Ovary (tissue), 9 donors: ENCODE results near the gene TBL1X. TPM values are rescaled to one million over a fixed set of nuclear protein-coding genes. Genes with fewer than 3 reads are reported as not detected.

Experiments used
- DNase-seq, 5 donors: peaks; one replicate each; pipeline ENCODE4 v3.0.0-alpha.2; 2019 to 2020
- H3K27ac ChIP-seq, 2 donors: fragments of 200-600 bp; one replicate each; pipeline versions ENCODE4 v1.5.1 to v1.8.0; 2019 to 2022
- H3K27me3 ChIP-seq: fragments of 200-600 bp; one replicate; pipeline ENCODE4 v1.8.0; 2022
- H3K36me3 ChIP-seq: fragments of 200-600 bp; sonication (generic); one replicate; pipeline ENCODE4 v1.5.1; 2019
- H3K4me1 ChIP-seq: one replicate; pipeline ENCODE4 v1.8.1; 2013; ENCODE audit warnings: mild to moderate bottlenecking, moderate library complexity; ENCODE audit not compliant: insufficient read depth
- H3K4me3 ChIP-seq: fragments of 200-600 bp; sonication (generic); one replicate; pipeline ENCODE4 v1.5.1; 2017
- H3K9me3 ChIP-seq, 2 donors: fragments of 200-600 bp in 1 of 2; sonication (generic) in 1 of 2; one replicate each; pipeline versions ENCODE4 v1.5.1 to v1.8.1; 2013 to 2019; ENCODE audit warnings: mild to moderate bottlenecking in 1 of 2, moderate library complexity in 1 of 2
- CTCF ChIP-seq, 3 donors: fragments of 450-650 bp in 2 of 3; fragments of 200-600 bp in 1 of 3; IDR thresholded peaks; one replicate each; pipeline versions ENCODE4 v1.5.1 to v1.8.0; 2016 to 2022; ENCODE audit warnings: antibody characterized with exemption in 3 of 3, mild to moderate bottlenecking in 1 of 3
- EP300 ChIP-seq: sonication (generic); formaldehyde crosslinking; IDR thresholded peaks from one replicate; pipeline ENCODE4 v1.6.1; 2017; ENCODE audit warnings: antibody characterized with exemption
- POLR2A ChIP-seq: fragments of 450-650 bp; IDR thresholded peaks from one replicate; pipeline ENCODE4 v1.6.1; 2017; ENCODE audit warnings: antibody characterized with exemption, mild to moderate bottlenecking, moderate library complexity
- WGBS, 3 donors: extraction: QIAGEN DNeasy Blood & Tissue Kit in 1 of 3; methylation state at CpG; one replicate each; pipeline versions ENCODE4 v1.1.5 to v1.1.7; 2013 to 2017; 5-methylcytosine and 5-hydroxymethylcytosine counted together
- intact Hi-C, 4 donors: fragments of 100-400 bp; cut with DNase I; formaldehyde crosslinking; loops; one replicate each; pipeline versions ENCODE4 v1.11.0 to v1.15.1; 2022 to 2023
- polyA plus RNA-seq, 2 donors: library from polyadenylated mRNA; stranded (reverse); fragments of 200-250 nt in 1 of 2; fragments of 350-450 nt in 1 of 2; fragmentation: Illumina TruSeq in 1 of 2; extraction: RNeasy Lipid Tissue Mini Kit (QIAGEN cat#74804) in 1 of 2; gene quantifications; one replicate each; pipeline ENCODE4 v1.2.3, GENCODE V29; 2013 to 2014
- total RNA-seq, 7 donors: library from RNA; depleted of rRNA in 2 of 7; stranded (reverse); fragments of >200 nt in 2 of 7; fragmentation: NEBNext Ultra II Directional in 3 of 7; extraction: Animal tissue kit (Norgen Biotek cat#: 25700) in 3 of 7; gene quantifications; one replicate each; pipeline versions ENCODE4 v1.1.0 to v1.2.4, GENCODE V29; 2016 to 2023
- donor health status: DM: no; HTN: no; CAD: no; lungs with moderate emphysema.
- donor health status: DM: no; HTN: no; CAD: no.
- donor health status: Bipolar disorder and iron deficiency.
- donor health status: DM: yes; HTN: yes; CAD: no.
- donor health status: DM: no; HTN: no; CAD: no.
- donor health status: DM: yes; HTN: yes; CAD: no.

The TBL1X gene
- total and polyA plus RNA-seq, 9 donors, result 11.3 to 50.5 (median 32.0) TPM

GRCh38 chrX:9654929-9655328 is 190.1 kb downstream of the TBL1X start:
- H3K27me3 ChIP-seq, result no peaks in the 10 kb centered on the region
- H3K4me3 ChIP-seq, result no peak overlapping the region
- TF ChIP-seq CTCF (IDR thresholded peaks at IDR 0.05) (no peak), POLR2A (no peak), EP300 (no peak)
- intact Hi-C loops, result no loop called here
- no peak for DNase-seq
- no peaks in the 10 kb centered on the region for H3K36me3 ChIP-seq
- 84 to 89% (median 87%) methylated on average over 13 of the region's 13 CpGs for WGBS, 3 donors
- H3K27ac ChIP-seq, result no peak overlapping the region
- H3K9me3 ChIP-seq, result no peaks in the 10 kb centered on the region
- peaks cover 5% of the 10 kb centered on the region for H3K4me1 ChIP-seq

- Histone ChIP-seq H3K9me3 (no peaks in the 10 kb centered on the region), H3K4me3 (no peak overlapping the region), H3K27ac (no peak overlapping the region), H3K36me3 (no peaks in the 10 kb centered on the region), H3K4me1 (peaks cover 5% of the 10 kb centered on the region), H3K27me3 (no peaks in the 10 kb centered on the region)
- WGBS, 3 donors, result 41 to 60% (median 59%) methylated on average over 6 of the region's 6 CpGs
- DNase-seq, result no peak
- intact Hi-C loops, result no loop called here
- TF ChIP-seq EP300 (no peak), POLR2A (no peak), CTCF (IDR thresholded peaks at IDR 0.05) (no peak)
Observed at GRCh38 chrX:9656277-9656676, 191.4 kb downstream of the TBL1X start.

- no peak for DNase-seq
- TF ChIP-seq CTCF (IDR thresholded peaks at IDR 0.05) (no peak), EP300 (no peak), POLR2A (no peak)
- H3K36me3 ChIP-seq, result no peaks in the 10 kb centered on the region
- WGBS, 3 donors, result 58 to 81% (median 65%) methylated on average over 3 of the region's 3 CpGs
- intact Hi-C loops, result no loop called here
- H3K4me1 ChIP-seq, result peaks cover 5% of the 10 kb centered on the region
- no peak overlapping the region for H3K27ac ChIP-seq
- no peaks in the 10 kb centered on the region for H3K9me3 ChIP-seq
- no peaks in the 10 kb centered on the region for H3K27me3 ChIP-seq
- no peak overlapping the region for H3K4me3 ChIP-seq
Observed at GRCh38 chrX:9656871-9657270, 192.0 kb downstream of the TBL1X start.

GRCh38 chrX:9657590-9658256 is 192.9 kb downstream of the TBL1X start:
- no peaks in the 10 kb centered on the region for H3K9me3 ChIP-seq
- TF ChIP-seq CTCF (IDR thresholded peaks at IDR 0.05) (no peak), POLR2A (no peak), EP300 (no peak)
- no peaks in the 10 kb centered on the region for H3K27me3 ChIP-seq
- no peak for DNase-seq
- no peaks in the 10 kb centered on the region for H3K36me3 ChIP-seq
- H3K27ac ChIP-seq, result no peak overlapping the region
- intact Hi-C loops, result no loop called here
- H3K4me1 ChIP-seq, result peaks cover 5% of the 10 kb centered on the region
- no peak overlapping the region for H3K4me3 ChIP-seq
- 88 to 91% (median 90%) methylated on average over 6 of the region's 6 CpGs for WGBS, 3 donors
